ENCODE measurements around the gene ABHD12.
"Not testable (repeated sequence)": the region's sequence is repeated elsewhere in the genome, so short reads cannot be mapped to it uniquely, and the experiment has no call there.

Gene ABHD12

DNA sequence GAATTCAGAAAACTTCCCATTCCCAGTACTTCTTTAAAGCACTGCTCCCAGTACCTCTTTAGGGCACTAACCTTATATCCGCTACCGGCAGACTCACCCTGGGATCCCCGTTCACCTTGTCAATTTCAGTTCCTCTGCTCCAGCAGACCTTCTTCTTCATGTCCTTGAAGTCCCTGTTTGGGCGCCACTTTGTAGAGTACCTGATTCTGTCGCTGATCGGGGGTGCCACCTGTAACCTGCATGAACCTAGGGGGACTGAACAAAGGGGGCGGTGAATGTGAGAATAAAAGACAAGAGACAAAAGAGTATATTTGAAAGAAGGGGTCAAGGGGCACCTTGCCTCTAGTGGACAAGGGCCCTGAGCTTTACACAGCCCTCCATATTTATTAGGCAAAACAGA is 11.9 kb upstream of the ABHD12 start:
- no peak overlapping the region for H4K8ac ChIP-seq (ENCODE audit: low read depth, low read length)
- DNase-seq = peak; percentile 78
- H3K23ac ChIP-seq (ENCODE audit: low read length) = no peak overlapping the region
- no peaks in the 10 kb centered on the region for H3K79me2 ChIP-seq (ENCODE audit: control insufficient read depth, insufficient read depth, low read length)
- H2BK15ac ChIP-seq (replicated peaks; ENCODE audit: low read depth) = no peak overlapping the region
- no peak overlapping the region for H3K4me2 ChIP-seq (ENCODE audit: low read length)
- no peak overlapping the region for H2BK5ac ChIP-seq (ENCODE audit: low read length)
- no peaks in the 10 kb centered on the region for H3K4me1 ChIP-seq (ENCODE audit: control insufficient read depth, low read depth, low read length)
- no peak overlapping the region for H3K4me3 ChIP-seq (ENCODE audit: low read length)
- H4K5ac ChIP-seq (ENCODE audit: low read length) = no peak overlapping the region
- H3K4ac ChIP-seq (ENCODE audit: low read depth, low read length) = no peak overlapping the region
- H3K79me1 ChIP-seq (ENCODE audit: low read length) = no peaks in the 10 kb centered on the region
- H3K18ac ChIP-seq (ENCODE audit: low read length) = no peak overlapping the region
- H3K27me3 ChIP-seq (ENCODE audit: insufficient read depth, low read length, poor library complexity) = no peaks in the 10 kb centered on the region
- no peak overlapping the region for H2BK120ac ChIP-seq (ENCODE audit: low read depth, low read length)
- no peak overlapping the region for H3K56ac ChIP-seq (ENCODE audit: low read length)
- no peak overlapping the region for H3K9ac ChIP-seq (ENCODE audit: low read length)
- no peak overlapping the region for H2AK5ac ChIP-seq (ENCODE audit: low read length)
- WGBS (ENCODE audit: extremely low coverage, insufficient coverage, low lambda C conversion rate) = no CpG with 5 or more reads among the region's 7 CpGs
- no peaks in the 10 kb centered on the region for H3K36me3 ChIP-seq (ENCODE audit: control insufficient read depth, insufficient read depth, low read length)
- H3K27ac ChIP-seq (ENCODE audit: low read depth, low read length) = no peak overlapping the region

DNA sequence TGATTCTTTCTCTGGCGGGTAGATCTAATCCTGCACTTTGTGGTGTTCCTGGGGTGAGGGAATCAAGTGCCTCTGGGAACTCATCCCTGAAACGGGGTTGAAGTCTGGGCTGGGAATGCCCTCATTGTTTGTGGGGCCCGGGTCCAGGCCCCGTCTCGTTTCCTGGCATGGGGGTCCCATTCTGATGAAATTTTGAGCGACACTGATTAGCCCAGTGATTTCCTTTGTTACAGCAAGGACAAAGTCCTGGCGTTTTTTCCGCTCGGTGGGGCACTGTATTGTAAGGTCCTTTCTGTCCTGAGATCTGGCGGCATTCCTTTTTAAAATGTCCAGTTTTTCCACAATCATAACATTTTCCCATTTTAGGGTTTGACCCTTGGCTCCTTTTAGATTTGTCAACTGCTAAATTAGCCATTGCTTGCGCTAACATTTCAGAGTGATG is 9.7 kb upstream of the ABHD12 start:
- H2BK15ac ChIP-seq (replicated peaks; ENCODE audit: low read depth); DNase-seq; H2BK5ac ChIP-seq (ENCODE audit: low read length); H3K18ac ChIP-seq (ENCODE audit: low read length); H4K8ac ChIP-seq (ENCODE audit: low read depth, low read length); H3K79me1 ChIP-seq (ENCODE audit: low read length); H4K5ac ChIP-seq (ENCODE audit: low read length); H3K4ac ChIP-seq (ENCODE audit: low read depth, low read length); H3K56ac ChIP-seq (ENCODE audit: low read length); H2AK5ac ChIP-seq (ENCODE audit: low read length); H3K4me2 ChIP-seq (ENCODE audit: low read length); H3K79me2 ChIP-seq (ENCODE audit: control insufficient read depth, insufficient read depth, low read length); H3K4me1 ChIP-seq (ENCODE audit: control insufficient read depth, low read depth, low read length); H3K36me3 ChIP-seq (ENCODE audit: control insufficient read depth, insufficient read depth, low read length); H3K9ac ChIP-seq (ENCODE audit: low read length); H2BK120ac ChIP-seq (ENCODE audit: low read depth, low read length); H3K4me3 ChIP-seq (ENCODE audit: low read length); H3K23ac ChIP-seq (ENCODE audit: low read length); H3K27ac ChIP-seq (ENCODE audit: low read depth, low read length); H3K27me3 ChIP-seq (ENCODE audit: insufficient read depth, low read length, poor library complexity): not testable (repeated sequence)
- WGBS (ENCODE audit: extremely low coverage, insufficient coverage, low lambda C conversion rate) = no CpG with 5 or more reads among the region's 11 CpGs

DNA sequence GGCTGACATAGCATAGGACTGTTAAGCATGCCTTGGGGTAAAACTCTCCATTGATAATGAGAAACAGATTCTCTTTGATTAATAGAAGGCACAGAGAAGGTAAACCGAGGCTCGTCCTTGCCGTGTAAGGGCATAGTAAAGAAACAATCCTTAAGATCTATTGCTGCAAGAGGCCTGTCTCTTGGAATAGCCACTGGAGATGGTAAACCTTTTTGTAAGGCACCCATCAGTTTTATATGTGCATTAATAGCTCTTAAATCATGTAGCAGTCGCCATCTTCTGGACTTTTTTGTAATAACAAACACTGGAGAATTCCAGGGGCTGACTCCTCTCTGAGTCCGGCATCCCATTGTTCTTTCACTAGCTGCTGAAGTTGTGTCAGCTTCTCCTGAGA is 8.4 kb upstream of the ABHD12 start:
- H3K4me2 ChIP-seq (ENCODE audit: low read length) = no peak overlapping the region
- H3K36me3 ChIP-seq (ENCODE audit: control insufficient read depth, insufficient read depth, low read length) = no peaks in the 10 kb centered on the region
- no peak overlapping the region for H3K9ac ChIP-seq (ENCODE audit: low read length)
- no peak overlapping the region for H3K23ac ChIP-seq (ENCODE audit: low read length)
- H4K8ac ChIP-seq (ENCODE audit: low read depth, low read length) = no peak overlapping the region
- no peak overlapping the region for H3K4ac ChIP-seq (ENCODE audit: low read depth, low read length)
- H2BK15ac ChIP-seq (replicated peaks; ENCODE audit: low read depth) = no peak overlapping the region
- H3K56ac ChIP-seq (ENCODE audit: low read length) = no peak overlapping the region
- no peak overlapping the region for H2BK5ac ChIP-seq (ENCODE audit: low read length)
- no peaks in the 10 kb centered on the region for H3K79me1 ChIP-seq (ENCODE audit: low read length)
- no peak overlapping the region for H2AK5ac ChIP-seq (ENCODE audit: low read length)
- no peaks in the 10 kb centered on the region for H3K27me3 ChIP-seq (ENCODE audit: insufficient read depth, low read length, poor library complexity)
- H3K18ac ChIP-seq (ENCODE audit: low read length) = no peak overlapping the region
- no peaks in the 10 kb centered on the region for H3K4me1 ChIP-seq (ENCODE audit: control insufficient read depth, low read depth, low read length)
- no CpG with 5 or more reads among the region's 5 CpGs for WGBS (ENCODE audit: extremely low coverage, insufficient coverage, low lambda C conversion rate)
- DNase-seq = peak; percentile 86
- H3K79me2 ChIP-seq (ENCODE audit: control insufficient read depth, insufficient read depth, low read length) = no peaks in the 10 kb centered on the region
- H4K5ac ChIP-seq (ENCODE audit: low read length) = no peak overlapping the region
- H2BK120ac ChIP-seq (ENCODE audit: low read depth, low read length) = no peak overlapping the region
- H3K27ac ChIP-seq (ENCODE audit: low read depth, low read length) = no peak overlapping the region
- no peak overlapping the region for H3K4me3 ChIP-seq (ENCODE audit: low read length)

DNA sequence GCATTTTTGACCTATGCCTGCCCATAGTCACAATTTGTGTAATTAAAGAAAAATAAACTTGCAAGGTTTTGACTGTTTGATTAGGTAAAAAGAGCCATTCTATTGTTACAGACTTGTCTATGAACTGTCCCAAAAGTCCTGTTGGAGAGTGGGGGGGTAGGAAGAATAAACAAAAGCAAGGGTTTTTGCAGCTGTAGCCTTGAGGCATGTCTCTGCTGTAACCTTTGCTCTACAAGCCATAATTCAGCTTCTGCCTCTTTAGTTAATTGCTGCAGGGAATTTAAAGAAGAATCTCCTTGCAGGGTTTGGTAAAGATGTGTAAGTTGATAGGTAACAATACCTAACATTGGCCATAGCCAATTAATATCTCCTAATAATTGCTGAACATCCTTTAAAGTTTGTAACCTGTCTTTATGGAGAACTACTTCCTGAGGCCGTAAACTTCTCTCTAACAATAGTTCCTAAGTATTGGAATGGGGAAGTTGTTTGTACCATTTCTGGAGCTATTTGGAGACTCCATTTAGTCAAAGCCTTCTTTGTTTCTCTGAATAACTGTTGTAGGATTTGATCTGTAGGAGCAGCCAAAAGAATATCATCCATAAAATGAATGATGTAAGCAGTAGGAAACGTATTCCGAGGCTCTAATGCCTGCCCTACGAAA is 7.9 kb upstream of the ABHD12 start:
- H2AK5ac ChIP-seq (ENCODE audit: low read length) = no peak overlapping the region
- peaks cover 3% of the 10 kb centered on the region for H3K4me1 ChIP-seq (ENCODE audit: control insufficient read depth, low read depth, low read length)
- H2BK15ac ChIP-seq (replicated peaks; ENCODE audit: low read depth) = no peak overlapping the region
- no peak overlapping the region for H4K8ac ChIP-seq (ENCODE audit: low read depth, low read length)
- no peak overlapping the region for H3K9ac ChIP-seq (ENCODE audit: low read length)
- no peak overlapping the region for H3K4me3 ChIP-seq (ENCODE audit: low read length)
- H3K36me3 ChIP-seq (ENCODE audit: control insufficient read depth, insufficient read depth, low read length) = no peaks in the 10 kb centered on the region
- no peak overlapping the region for H3K23ac ChIP-seq (ENCODE audit: low read length)
- no peaks in the 10 kb centered on the region for H3K27me3 ChIP-seq (ENCODE audit: insufficient read depth, low read length, poor library complexity)
- H2BK120ac ChIP-seq (ENCODE audit: low read depth, low read length) = no peak overlapping the region
- no peak overlapping the region for H3K18ac ChIP-seq (ENCODE audit: low read length)
- no peaks in the 10 kb centered on the region for H3K79me1 ChIP-seq (ENCODE audit: low read length)
- H3K4ac ChIP-seq (ENCODE audit: low read depth, low read length) = no peak overlapping the region
- H3K56ac ChIP-seq (ENCODE audit: low read length) = no peak overlapping the region
- H3K4me2 ChIP-seq (ENCODE audit: low read length) = no peak overlapping the region
- no peak overlapping the region for H2BK5ac ChIP-seq (ENCODE audit: low read length)
- DNase-seq = no peak
- no peak overlapping the region for H4K5ac ChIP-seq (ENCODE audit: low read length)
- WGBS (ENCODE audit: extremely low coverage, insufficient coverage, low lambda C conversion rate) = no CpG with 5 or more reads among the region's 4 CpGs
- H3K27ac ChIP-seq (ENCODE audit: low read depth, low read length) = no peak overlapping the region
- H3K79me2 ChIP-seq (ENCODE audit: control insufficient read depth, insufficient read depth, low read length) = no peaks in the 10 kb centered on the region

DNA sequence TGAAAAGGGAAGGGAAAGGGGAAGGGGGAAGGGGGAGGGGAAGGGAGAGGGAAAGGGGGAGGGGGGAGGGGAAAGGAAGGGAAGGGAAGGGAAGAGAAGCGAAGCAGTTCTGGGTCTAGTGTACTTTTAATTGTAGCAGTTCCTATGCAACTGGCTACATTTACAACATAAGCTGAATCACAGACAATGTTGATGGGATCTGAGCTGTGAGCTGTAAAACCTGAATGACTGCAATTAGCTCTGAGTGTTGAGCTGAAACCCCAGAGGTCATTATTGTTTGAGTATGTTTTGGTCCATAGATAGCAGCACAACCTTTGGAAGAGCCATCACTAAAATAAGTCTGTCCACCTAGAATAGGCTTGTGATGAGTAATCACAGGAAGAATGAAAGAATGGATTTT is 7.2 kb upstream of the ABHD12 start:
- Histone ChIP-seq H3K27ac (ENCODE audit: low read depth, low read length) (no peak overlapping the region), H3K23ac (ENCODE audit: low read length) (no peak overlapping the region), H3K4me3 (ENCODE audit: low read length) (no peak overlapping the region), H3K4me2 (ENCODE audit: low read length) (no peak overlapping the region), H2BK5ac (ENCODE audit: low read length) (no peak overlapping the region), H4K8ac (ENCODE audit: low read depth, low read length) (no peak overlapping the region), H3K79me1 (ENCODE audit: low read length) (no peaks in the 10 kb centered on the region), H3K27me3 (ENCODE audit: insufficient read depth, low read length, poor library complexity) (no peaks in the 10 kb centered on the region), H2BK120ac (ENCODE audit: low read depth, low read length) (no peak overlapping the region), H3K4ac (ENCODE audit: low read depth, low read length) (no peak overlapping the region), H2AK5ac (ENCODE audit: low read length) (no peak overlapping the region), H3K9ac (ENCODE audit: low read length) (no peak overlapping the region), H3K36me3 (ENCODE audit: control insufficient read depth, insufficient read depth, low read length) (no peaks in the 10 kb centered on the region), H3K79me2 (ENCODE audit: control insufficient read depth, insufficient read depth, low read length) (no peaks in the 10 kb centered on the region), H3K18ac (ENCODE audit: low read length) (no peak overlapping the region), H3K56ac (ENCODE audit: low read length) (no peak overlapping the region), H3K4me1 (ENCODE audit: control insufficient read depth, low read depth, low read length) (peaks cover 4% of the 10 kb centered on the region), H4K5ac (ENCODE audit: low read length) (no peak overlapping the region), H2BK15ac (replicated peaks; ENCODE audit: low read depth) (no peak overlapping the region)
- WGBS (ENCODE audit: extremely low coverage, insufficient coverage, low lambda C conversion rate) = no CpG with 5 or more reads among the region's 1 CpG
- DNase-seq = no peak

DNA sequence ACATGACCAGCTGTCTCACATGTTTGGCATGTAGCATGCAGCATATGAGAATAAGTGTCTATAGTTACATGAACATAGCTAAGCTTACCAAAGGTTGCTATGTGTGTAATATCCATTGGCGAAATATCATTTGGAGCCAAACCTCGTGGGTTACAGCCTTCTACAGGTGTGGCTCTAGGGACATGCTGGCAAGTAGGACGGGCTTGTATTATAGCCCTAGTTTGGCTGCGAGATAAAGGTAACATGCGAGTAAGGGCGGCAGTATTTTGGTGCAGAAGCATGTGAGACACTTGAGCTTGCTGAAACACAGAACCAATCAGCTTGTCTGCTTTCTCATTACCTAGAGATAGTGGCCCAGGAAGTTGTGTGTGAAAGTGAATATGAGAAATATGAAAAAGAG is 6.5 kb upstream of the ABHD12 start:
- no peaks in the 10 kb centered on the region for H3K36me3 ChIP-seq (ENCODE audit: control insufficient read depth, insufficient read depth, low read length)
- H3K4me1 ChIP-seq (ENCODE audit: control insufficient read depth, low read depth, low read length) = peaks cover 4% of the 10 kb centered on the region
- no peaks in the 10 kb centered on the region for H3K79me2 ChIP-seq (ENCODE audit: control insufficient read depth, insufficient read depth, low read length)
- no peak overlapping the region for H4K5ac ChIP-seq (ENCODE audit: low read length)
- no peak overlapping the region for H3K4me3 ChIP-seq (ENCODE audit: low read length)
- H3K23ac ChIP-seq (ENCODE audit: low read length) = no peak overlapping the region
- H3K27me3 ChIP-seq (ENCODE audit: insufficient read depth, low read length, poor library complexity) = no peaks in the 10 kb centered on the region
- H3K27ac ChIP-seq (ENCODE audit: low read depth, low read length) = no peak overlapping the region
- H3K4ac ChIP-seq (ENCODE audit: low read depth, low read length) = no peak overlapping the region
- no peak overlapping the region for H3K56ac ChIP-seq (ENCODE audit: low read length)
- no peak overlapping the region for H2BK5ac ChIP-seq (ENCODE audit: low read length)
- no peak overlapping the region for H2BK120ac ChIP-seq (ENCODE audit: low read depth, low read length)
- H3K79me1 ChIP-seq (ENCODE audit: low read length) = no peaks in the 10 kb centered on the region
- H3K4me2 ChIP-seq (ENCODE audit: low read length) = no peak overlapping the region
- H2AK5ac ChIP-seq (ENCODE audit: low read length) = no peak overlapping the region
- H4K8ac ChIP-seq (ENCODE audit: low read depth, low read length) = no peak overlapping the region
- H3K18ac ChIP-seq (ENCODE audit: low read length) = no peak overlapping the region
- no CpG with 5 or more reads among the region's 6 CpGs for WGBS (ENCODE audit: extremely low coverage, insufficient coverage, low lambda C conversion rate)
- no peak for DNase-seq
- H2BK15ac ChIP-seq (replicated peaks; ENCODE audit: low read depth) = no peak overlapping the region
- no peak overlapping the region for H3K9ac ChIP-seq (ENCODE audit: low read length)
